ENCODE results near the gene DDX31.
"Not testable (repeated sequence)": the region's sequence is repeated elsewhere in the genome, so short reads cannot be mapped to it uniquely, and the experiment has no call there.

The DDX31 gene

DNA sequence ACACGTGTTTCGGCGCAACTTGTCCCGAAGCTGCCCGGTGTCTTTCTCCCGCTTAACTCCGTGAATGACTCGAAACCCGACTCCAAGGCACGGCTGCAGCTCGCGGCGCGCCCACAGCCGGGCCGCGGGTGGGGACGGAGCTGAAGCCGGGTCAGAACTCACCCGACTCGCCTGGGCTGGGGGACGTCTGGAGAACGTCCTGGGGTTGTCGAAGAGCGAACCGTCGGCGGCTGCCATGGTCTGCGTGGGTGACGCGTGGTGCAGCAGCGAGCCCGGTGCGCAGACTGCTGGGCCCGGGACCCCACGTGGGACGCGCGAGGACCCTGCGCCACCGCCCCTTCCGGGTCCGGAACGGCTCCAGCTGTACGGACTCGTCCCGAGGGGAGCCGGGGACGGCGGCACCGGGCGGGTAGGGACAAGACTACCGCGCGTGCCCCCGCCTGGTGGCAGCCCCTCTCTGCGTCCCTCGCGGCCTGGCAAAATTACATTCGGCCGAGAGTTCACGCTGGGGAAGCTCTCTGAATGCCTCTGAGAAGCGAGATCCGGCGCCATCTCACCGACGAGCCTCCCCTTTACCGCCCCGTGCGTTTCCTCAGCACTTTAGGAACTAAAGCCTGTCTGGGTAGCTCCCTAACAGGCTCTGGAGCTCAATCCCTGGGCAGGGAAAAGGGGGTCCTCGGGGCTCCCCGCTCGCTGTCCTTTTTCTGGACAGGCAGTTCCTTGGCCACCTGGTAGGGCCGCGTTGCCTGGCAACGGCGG, at the start of gene DDX31:
DDX31 (minus strand) TSS at position 286 of the 759 bp plus-strand sequence; CDS start at position 237, 49 bp downstream.
- DNase-seq = peak; percentile 86

DNA sequence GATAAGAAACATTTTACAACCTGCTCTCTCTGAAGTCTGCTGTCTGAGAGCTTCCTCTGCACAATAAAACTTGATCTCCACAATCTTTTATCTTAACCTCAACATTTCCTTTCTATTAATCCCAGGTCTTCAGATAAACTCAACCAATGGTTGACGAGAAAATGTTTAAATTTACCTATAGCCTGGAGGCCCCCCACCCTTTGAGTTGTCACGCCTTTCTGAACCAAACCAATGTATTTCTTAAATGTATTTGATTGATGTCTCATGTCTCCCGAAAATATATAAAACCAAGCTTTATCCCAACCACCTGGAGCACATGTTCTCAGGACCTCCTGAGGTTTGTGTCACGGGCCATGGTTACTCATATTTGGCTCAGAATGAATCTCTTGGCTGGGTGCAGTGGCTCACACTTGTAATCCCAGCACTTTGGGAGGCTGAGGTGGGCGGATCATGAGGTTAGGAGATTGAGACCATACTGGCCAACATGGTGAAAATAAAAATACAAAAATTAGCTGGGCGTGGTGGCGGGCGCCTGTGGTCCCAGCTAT, 48.7 kb upstream of the DDX31 start:
- not testable (repeated sequence) for DNase-seq

DNA sequence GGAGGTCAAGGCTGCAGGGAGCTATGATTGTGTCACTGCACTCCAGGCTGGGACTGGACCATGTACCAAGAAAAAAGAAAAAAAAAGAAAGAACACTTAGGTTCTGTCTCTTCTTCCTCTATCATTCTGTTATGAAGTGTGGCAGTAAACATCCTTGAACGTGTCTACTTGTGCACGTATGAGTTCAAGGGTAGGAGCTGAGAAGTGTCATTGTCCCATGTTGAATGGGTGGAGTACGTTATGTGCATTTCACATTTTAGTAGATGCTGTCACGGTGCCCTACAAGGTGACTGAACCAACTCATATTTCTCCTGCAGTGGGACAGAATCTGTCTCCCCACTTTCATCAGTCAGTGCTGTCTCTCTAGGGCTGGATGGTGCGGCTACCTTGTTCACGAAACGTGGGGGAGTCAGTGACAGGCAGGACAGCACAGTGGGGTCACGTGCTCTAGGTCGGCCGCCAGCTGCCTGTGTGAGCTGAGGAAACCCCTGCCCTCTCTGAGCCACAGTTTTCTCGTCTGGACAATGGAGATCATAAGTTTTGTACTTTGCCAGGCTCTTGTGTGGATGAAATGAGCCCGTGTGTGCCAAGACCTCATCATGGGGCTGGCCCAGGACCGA, 47.7 kb upstream of the DDX31 start:
- DNase-seq = no peak

DNA sequence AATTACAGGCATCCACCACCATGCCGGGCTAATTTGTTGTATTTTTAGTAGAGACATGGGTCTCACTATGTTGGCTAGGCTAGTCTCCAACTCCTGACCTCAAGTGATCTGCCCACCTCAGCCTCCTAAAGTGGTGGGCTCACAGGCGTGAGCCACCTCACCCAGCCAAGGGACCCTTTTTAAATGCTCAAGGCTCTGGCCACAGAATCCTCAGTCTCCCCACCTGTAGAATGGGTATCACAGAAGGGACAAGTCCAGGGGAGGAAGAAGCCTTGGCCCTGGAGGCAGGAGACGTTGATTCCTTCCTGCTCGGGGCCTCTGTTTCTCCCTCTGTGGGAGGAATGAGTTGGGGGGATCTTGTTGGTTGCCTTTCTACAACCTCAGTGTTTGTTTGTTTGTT, 46.2 kb upstream of the DDX31 start:
- no peak for DNase-seq

DNA sequence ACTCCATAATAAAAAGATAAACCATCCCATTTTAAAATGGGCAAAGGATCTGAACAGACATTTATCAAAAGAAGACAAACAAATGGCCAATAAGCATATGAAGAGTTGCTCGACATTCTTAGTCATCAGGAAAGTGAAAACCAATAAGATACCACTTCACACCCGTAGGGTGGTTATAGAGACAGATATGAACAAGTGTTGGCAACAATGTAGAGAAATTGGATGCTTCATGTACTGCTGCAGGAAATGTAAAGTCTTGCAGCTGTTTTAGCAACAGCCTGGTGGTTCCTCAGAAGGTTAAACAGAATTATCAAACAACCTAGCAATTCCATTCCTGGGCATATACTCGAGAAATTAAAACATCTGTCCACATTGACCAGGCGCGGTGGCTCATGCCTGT, 43.0 kb upstream of the DDX31 start:
- DNase-seq = no peak

DNA sequence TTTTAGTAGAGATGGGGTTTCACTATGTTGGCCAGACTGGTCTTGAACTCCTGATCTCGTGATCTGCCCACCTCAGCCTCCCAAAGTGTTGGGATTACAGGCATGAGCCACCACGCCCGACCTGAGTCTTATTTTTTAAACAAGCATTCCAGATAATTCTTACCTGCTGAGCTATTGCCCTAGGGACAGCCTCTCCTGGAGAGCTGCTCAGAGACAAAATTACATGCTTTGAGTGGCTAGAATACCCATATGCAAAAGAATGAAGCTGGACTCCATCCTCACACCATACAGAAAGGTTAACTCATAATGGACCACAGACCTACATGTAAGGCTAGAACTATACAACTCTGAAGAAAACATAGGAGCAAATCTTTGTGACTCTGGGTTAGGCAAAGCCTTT, 42.1 kb upstream of the DDX31 start:
- no peak for DNase-seq

DNA sequence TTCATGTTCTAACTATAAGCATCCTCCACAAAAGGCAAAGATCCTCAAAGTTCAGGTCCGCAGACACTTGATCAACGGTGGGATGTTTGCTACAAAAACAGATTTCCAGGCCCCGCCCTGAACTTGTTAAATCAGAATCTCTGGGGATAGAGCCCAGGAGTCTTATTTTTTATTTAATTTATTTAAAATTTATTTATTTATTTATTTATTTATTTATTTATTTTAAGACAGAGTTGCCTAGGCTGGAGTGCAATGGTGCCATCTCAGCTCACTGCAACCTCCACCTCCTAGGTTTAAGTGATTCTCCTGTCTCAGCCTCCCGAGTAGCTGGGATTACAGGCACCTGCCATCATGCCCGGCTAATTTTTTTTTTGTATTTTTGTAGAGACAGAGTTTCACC, 41.4 kb upstream of the DDX31 start:
- not testable (repeated sequence) for DNase-seq

DNA sequence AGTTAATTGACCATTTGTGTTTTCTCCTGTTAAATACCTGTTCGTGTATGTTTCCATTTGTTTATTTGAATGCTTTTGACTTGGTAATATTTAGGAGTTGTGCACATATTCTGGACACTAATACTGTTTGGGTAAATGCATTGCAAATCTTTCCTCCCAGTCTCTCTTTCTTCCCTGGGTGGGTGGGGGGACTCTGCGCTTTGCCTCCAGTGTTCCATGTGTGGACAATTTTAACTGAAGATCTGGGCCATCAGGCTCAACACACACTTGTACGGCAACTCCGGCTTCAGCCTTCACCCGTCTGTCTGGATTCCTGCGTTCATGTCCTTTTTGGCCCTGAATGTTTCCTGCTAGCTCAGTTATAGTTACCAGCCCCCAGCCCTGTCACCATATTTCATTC, 40.5 kb upstream of the DDX31 start:
- DNase-seq = no peak

DNA sequence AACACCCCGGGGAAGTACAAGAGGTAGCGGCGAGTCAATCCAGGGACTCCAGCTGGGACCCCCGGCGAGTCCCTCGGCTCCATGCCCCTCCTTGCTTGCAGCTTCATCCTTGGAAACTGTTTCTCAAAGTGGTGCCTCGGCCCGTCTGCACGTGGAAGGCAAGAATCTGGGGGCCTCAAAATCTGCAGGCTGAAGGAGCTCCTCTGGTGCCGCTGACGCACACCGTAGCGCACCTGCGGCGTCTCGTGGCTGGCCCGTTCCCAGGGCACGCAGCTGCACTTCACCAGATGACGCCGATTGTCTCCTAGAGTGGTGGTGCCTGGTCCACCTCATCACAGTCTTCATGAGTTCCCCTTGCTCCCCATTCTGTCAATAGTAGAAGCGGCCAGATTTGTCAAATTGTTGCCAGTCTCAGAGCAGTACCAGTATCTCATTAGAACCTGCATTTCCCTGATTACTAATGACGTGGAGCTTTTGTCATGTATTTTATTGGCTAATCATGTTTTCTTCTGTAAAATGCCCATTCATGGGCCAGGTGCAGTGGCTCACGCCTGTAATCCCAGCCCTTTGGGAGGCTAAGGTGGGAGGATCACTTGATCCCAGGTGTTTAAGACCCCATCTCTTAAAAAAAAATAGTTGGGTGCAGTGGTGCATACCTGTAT, 39.1 kb upstream of the DDX31 start:
- no peak for DNase-seq

DNA sequence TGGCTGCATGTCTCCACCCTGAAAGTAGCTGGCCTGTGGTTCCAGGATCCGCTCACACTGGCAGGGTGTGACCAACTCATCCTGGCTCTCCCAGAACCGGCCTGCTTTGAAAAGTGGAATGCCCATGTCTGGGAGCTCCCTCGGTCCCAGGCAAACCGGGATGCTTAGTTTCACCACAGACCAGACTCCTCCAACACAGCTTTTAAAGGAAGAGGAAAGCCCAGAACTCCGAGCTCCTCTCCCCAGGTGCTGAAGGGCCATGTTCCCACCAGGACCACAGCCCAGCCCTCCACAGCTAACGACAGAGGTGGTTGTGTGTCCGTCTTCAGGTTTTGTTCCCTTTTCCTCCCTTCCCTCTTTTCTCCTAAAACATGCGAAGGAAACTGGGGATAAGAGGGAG, 38.5 kb upstream of the DDX31 start:
- no peak for DNase-seq

DNA sequence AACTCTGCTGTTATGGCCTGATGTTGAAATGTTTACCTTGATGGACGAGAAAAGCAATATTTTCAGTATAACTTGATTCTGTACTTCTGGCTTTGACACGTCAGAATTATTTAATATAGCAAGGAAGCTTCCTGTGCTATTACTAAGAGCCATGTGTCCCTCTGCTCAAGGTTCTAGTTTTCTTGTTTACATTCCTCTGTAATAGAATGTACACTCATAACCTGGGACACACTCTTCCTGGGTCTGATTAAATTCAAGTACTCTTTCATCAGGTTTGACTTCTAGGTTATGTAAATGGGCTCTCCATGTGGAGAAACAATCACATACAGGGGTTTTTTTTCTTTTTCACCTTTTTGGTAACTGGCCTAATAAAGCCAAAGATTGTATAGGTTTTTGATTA, 33.6 kb upstream of the DDX31 start:
- no peak for DNase-seq

DNA sequence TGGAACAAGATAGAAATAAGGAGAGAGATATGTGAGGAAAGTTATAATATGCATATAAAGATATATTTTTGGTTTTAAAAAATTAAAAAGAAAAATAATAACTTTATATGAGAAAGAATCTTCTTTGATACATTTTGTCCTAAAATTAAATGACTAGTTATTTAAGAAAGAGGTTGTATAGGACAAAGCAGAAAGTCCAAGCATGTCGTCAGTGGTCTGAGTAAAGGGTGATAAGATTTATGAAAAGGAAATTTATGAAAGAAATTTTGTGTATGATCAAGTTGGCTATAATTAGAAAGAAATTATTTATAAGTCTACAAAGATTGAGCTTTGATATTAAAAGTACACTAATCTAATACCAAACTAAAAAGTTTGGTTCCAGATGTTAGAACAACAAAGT, 32.5 kb upstream of the DDX31 start:
- DNase-seq = no peak

DNA sequence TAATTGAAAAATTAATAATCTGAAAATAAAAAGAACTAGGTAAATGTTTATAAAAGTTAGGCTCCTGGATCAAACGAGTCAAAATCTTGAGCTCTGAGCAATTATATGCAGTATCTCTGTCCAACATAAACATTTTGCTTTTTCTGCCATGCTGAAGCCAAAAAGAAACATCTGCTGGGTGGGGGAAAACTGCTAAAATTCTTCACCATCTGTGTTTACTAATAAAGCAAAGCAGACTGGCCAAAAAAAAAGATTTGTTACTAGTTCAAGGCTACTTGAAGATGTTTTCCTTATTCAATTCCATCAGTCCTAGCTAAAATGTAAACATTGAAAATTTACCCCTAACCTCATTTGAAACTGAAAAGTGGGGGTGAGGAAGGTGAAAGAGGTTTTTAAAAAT, 30.2 kb upstream of the DDX31 start:
- DNase-seq = no peak

DNA sequence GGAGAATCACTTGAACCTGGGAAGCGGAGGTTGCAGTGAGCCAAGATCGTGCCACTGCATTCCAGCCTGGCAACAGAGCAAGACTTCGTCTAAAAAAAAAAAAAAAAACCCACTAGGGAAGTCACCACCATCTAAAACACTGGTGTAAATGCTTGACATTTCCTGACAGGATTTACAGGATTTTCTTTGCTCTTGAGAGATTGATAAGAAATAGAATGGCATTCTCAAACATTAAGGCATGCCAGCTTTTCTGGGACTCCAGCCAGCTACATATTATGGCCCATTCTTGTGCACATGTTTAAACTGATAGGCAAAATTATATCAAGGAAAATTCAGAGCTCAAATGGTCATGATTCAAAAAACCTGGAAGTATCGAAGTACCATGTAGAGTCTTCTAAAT, 29.2 kb upstream of the DDX31 start:
- no peak for DNase-seq

DNA sequence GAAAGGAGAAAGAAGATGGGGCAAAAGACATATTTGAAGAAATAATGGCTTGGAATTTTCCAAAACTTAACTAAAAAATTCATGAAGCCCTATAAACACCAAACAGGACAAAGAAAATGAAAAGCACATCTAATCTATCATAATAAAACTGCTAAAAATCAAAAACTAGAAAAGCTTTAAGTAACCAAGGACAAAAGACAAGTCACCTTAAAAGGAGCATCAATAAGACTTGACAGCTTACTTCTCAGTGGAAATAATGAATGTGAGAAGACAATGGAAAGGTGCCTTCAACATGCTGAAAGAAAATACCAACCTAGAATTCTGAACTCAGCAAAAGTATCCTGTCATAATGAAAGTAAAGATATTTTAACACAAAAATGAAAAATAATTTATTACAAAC, 27.4 kb upstream of the DDX31 start:
- no peak for DNase-seq

DNA sequence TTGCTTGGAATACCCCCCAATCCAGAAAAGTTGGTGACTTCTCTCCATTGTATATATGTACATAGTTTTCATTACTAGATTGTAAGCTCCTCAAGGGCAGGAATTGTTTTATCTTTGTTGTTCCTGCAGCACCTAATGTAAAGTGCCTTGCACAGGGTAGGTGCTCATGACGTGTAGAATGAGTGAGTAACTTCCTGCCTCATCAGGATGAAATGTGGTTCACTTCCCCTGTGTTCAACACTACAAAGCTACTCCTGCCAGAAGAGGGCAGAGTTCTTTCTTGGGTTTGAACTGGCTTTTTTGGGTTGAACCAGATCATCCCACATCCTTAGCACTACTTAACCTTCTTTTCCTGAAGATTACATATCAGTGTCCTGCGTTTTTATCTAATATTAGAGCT, 24.4 kb upstream of the DDX31 start:
- peak; percentile 46 for DNase-seq

DNA sequence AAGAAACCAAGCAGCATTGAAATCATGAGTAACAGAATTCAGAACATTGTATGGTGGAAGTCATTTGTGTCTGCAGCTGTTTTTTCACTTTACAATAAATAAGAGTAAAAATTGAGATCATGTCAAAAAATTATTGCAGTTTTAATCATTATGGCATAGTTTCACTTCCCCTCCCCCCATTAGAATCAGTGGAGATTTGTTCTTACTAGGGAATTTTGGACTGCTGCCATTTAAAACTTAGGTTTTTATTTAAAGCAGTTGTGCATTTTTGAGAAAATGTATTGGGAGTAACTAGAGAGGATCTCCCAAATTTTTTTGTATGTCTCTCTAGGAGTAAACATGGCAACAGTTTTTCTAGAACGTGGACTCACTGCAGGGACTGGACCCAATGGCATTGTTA, 20.9 kb upstream of the DDX31 start:
- DNase-seq = no peak

DNA sequence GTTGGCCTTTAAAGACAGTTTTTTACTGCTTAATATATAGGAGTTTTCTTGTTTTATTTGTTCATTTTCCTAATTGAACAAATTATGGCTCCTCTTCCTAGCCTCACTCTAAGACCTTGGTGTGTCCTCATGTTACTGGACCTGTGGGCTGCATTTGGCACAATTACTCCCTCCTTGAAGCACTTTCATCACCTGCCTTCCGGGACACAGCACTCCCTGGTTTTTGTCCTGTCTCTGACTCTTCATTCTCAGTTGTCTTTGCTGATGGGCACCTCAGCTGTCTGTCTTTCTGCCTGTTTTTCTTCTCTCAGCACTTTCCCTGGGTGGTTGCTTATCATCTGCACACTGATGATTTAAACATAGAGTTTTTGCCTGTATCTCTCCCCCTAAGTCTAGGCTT, 14.1 kb upstream of the DDX31 start:
- DNase-seq = no peak

DNA sequence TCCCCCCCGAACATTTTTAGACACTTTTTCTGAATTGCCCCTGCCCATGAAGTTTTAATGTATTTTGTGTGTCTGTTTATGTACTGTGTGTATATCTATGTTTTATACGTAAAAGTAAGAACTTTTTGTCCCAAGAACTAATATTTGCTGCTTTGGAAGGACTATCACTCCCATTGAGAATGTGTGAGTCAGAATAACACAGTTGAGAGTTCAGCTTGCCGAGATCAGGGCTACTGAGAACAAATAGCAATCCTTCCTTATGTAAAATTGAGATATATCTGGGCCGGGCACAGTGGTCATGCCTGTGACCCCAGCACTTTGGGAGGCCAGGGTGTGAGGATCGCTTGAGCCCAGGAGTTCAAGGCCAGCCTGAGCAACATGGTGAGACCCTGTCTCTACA, 11.8 kb upstream of the DDX31 start:
- no peak for DNase-seq

DNA sequence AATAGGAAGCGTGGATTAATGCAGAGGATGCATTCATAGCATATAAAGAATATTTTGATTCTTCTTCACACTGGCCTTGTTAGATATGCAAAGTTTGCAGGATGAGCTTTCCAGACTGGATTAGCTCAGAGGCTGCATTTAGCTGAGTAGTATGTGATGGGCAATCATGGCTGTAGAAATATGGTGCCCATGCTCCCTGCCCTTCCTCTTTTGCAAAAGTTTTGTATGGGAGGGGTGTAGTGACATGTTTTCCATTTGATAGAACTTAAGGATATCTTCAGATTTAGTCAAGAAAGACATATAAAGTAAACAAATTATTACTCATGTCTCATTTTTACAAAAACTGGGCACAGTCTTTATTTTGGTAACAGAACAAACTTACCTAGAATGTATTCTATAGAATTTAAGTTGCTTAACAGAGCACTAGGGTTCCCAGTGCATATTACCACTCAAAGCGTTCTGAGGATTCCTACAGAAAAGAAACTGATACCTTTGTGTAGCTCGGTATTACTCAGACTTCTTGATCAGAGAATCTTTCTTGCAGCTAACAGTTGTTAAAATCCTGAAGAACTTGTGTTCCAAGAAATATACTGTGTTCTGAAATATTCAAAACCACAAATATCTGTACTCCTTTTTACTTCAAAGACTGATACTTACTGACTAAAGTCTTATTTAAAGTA, 10.3 kb upstream of the DDX31 start:
- DNase-seq = no peak

DNA sequence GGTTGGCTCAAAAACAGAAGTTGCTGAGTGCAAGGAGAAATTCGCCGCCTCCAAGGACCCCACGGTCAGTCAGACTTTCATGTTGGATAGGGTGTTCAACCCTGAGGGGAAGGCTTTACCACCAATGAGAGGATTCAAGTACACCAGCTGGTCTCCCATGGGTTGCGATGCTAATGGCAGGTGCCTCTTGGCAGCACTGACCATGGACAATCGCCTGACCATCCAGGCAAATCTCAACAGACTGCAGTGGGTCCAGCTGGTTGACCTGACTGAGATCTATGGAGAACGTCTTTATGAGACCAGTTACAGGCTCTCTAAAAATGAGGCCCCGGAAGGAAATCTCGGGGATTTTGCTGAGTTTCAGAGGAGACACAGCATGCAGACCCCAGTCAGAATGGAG, 8.2 kb upstream of the DDX31 start:
- DNase-seq = no peak

DNA sequence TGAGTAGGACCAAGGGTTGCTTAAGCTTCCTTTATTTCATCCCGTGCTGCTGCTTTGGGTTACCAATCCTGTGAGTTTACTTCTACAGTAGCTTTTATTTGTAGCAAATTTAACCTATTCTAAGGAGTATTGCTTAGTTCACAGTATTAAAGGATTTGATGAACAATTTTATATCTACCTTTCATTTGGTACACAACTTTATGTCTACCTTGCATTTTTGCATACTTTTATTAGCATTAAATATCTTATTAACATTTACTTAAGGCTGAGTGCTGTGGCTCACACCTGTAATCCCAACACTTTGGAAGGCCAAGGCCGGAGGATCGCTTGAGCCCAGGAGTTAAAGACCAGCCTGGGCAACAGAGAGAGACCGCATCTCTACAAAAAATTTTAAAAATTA, 4.7 kb upstream of the DDX31 start:
- no peak for DNase-seq

DNA sequence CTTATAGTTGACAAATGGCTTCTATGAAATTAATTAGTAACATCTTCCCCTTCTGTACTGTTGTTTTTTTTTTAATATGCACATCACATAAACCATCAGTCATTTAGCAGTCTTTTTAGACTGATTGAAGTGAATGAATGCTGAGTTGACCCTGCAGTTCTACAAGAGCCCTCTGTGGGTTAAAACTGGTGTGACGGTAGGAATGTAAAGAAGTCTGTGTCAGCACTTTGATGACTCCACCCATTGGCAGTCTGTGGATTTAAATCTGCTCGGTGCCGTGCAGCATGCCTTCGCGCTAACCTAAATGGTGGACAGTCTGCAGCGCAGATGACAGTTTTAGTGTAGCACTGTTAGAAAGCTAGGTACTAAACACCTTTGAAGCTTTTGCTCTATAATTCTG, 3.6 kb upstream of the DDX31 start:
- peak; percentile 1 for DNase-seq

DNA sequence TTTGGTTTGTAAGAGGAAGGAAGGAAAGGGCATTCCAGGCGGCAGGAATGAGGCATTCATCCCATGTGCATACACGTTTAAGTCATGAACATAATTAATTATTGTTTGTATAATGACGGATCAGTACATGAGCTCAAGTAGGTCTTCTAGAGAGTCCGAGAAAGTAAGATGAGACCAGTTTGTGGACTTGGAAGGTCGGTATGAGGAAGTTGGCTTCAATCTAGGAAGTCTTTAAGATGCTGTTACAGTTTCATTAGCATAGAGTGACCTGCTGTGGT, 2.6 kb upstream of the DDX31 start:
- no peak for DNase-seq
